Measurements from ENCODE around the gene RNF217.

GRCh38 chr6:125101631-125102030 is 139.4 kb downstream of the RNF217 start:
- TF ChIP-seq ZNF70 (CRISPR knock-in tag; IDR thresholded peaks at IDR 0.05) (no peak), OSR1 (CRISPR knock-in tag; IDR thresholded peaks at IDR 0.05) (no peak), POU6F1 (CRISPR knock-in tag; IDR thresholded peaks at IDR 0.05; ENCODE audit: borderline replicate concordance, low read depth) (no peak), CSRNP3 (CRISPR knock-in tag; IDR thresholded peaks at IDR 0.05) (no peak), TCF4 (CRISPR knock-in tag; IDR thresholded peaks at IDR 0.05; ENCODE audit: borderline replicate concordance) (no peak), PPARA (CRISPR knock-in tag; IDR thresholded peaks at IDR 0.05; ENCODE audit: borderline replicate concordance) (no peak), ZNF8 (CRISPR knock-in tag; IDR thresholded peaks at IDR 0.05) (no peak)

All from SK-N-SH treated with all-trans-retinoic acid at 6 μM for 48 hours (cell line).